GM18951 (cell line): ENCODE results near the gene SGPP2.

Source experiments
- POLR2A ChIP-seq: IDR thresholded peaks from 4 replicates; pipeline ENCODE4 v1.6.1; 2011; ENCODE audit warnings: mild to moderate bottlenecking; ENCODE audit not compliant: insufficient read length, insufficient read depth; ENCODE audit errors: extremely low read depth
- in situ Hi-C: fragments of 300-500 bp; cut with MboI; formaldehyde crosslinking; loops from one replicate; pipeline ENCODE4 v1.12.0; 2022; ENCODE audit warnings: low sequenced_read_pairs, mixed read lengths, inconsistent platforms; ENCODE audit not compliant: unreplicated experiment

The SGPP2 gene

GRCh38 chr2:222608081-222608480, 183.7 kb downstream of the SGPP2 start:
- TF ChIP-seq POLR2A, result no peak
- in situ Hi-C loops, result no loop called here

GRCh38 chr2:222609381-222609780, 185.0 kb downstream of the SGPP2 start:
- no peak for TF ChIP-seq POLR2A
- in situ Hi-C loops, result no loop called here
